T-helper 1 cell (primary cell): ENCODE measurements around the gene ALKBH7.
A peak's percentile ranks its signal among the peaks of the same experiment; 100 is the strongest.

Experiments used
- DNase-seq, 5 donors: peaks; one replicate each; pipeline ENCODE4 v3.0.0-alpha.2; 2012 to 2020

ALKBH7 gene

DNA sequence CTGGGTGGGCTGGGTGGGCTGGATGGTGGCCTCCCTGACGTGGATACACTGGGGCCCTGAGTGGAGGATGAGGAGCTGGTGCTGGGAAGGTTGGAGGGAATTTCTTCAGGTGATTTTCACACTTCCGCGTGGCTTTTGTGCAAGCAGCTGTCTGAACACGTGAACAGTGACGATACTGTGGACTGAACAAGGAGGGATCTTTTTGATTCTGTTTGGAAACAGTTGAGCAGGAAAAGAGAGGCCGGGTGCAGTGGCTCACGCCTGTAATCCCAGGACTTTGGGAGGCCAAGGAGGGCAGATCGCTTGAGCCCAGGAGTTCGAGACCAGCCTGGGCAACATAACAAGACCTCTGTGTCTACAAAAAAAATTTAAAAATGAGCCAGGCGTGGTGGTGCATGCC, 29.5 kb downstream of the ALKBH7 start:
- no peak for DNase-seq

DNA sequence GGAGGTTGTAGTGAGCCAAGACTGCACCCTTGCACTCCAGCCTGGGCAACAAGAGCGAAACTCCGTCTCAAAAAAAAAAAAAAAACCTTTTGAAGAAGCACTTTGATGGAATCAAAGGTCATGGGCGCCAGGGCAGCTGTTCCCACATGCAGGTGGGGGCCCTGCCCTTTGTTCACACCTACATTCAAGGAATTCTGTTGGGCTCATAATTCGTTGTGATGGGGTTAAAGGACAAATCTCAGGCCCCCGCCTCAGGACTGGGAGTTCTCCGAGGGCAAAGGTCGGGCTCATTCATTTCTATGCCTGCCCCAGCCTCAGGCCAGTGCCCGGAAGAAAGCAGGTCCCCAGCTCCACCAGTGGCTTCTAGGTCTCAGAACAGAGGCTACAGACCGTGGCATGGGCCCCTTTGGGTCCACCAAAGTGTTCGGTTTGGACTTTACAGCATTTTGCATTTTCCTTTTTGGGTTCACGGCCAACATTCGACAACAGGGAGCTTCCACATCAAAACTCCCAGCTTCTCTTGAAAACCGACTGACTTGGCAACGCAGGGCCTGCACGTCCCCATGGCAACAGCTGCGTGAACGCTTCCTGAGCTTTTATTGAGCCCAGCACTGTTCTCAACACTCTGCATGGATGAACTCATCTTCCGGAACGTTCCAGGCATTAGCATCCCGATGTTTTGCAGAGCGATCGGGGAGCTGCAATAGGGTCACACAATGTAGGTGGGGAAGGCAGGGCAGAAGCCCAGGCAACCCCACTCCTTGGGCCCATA, 30.4 kb downstream of the ALKBH7 start:
- no peak for DNase-seq

DNA sequence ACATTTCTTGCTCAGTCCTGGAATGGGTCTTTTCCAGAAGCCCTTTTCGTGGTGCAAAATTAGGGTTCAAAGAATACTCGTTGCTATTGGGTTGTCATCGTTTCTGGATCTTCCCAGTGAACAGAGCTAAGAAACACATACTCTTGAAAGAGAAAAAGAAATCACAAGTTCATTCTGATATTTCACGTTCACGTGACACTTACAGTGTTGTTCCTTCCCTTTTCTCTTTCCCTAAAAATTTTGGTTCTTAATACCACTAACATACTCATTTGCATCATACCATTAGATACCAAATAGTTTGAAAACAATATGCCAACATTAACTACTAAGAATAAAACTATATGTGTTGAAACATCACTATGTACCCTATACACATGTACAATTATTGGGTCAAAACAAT, 33.8 kb downstream of the ALKBH7 start:
- no peak for DNase-seq

DNA sequence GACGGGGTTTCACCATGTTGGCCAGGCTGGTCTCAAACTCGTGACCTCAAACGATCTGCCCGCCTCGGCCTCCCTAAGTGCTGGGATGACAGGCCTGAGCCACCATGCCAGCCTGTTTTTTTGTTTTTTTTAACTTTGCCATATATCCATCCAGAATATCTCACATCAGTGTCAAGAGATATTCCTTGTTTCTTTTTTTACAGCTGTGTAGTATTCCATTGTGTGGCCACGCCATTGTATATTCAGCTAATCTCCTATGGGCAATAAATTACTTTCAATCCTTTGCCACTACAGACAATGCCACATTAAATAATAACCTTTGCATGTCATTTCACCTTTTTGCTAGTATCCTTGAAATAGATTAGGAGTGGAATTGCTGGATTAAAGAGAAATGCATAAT, 36.8 kb downstream of the ALKBH7 start:
- no peak for DNase-seq

DNA sequence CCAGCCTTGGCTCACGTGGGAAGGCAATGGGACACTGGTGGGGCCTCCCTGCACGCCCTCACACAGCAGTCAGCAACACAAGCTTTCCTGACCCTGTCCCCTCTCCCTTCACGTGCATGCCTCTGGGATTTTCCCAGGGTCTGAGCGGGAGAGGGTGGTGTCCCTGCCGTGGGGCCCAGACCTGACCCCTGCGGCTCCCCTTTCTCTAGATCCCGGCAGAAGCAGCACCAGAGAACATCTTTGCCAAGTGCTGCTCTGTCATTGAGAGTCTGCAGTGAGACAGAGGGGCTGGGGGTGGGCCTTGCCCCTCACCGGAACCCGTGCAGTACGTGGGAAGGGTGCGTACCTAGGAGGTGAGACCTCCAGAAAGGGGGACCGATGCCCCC, 39.5 kb downstream of the ALKBH7 start:
- DNase-seq = no peak

DNA sequence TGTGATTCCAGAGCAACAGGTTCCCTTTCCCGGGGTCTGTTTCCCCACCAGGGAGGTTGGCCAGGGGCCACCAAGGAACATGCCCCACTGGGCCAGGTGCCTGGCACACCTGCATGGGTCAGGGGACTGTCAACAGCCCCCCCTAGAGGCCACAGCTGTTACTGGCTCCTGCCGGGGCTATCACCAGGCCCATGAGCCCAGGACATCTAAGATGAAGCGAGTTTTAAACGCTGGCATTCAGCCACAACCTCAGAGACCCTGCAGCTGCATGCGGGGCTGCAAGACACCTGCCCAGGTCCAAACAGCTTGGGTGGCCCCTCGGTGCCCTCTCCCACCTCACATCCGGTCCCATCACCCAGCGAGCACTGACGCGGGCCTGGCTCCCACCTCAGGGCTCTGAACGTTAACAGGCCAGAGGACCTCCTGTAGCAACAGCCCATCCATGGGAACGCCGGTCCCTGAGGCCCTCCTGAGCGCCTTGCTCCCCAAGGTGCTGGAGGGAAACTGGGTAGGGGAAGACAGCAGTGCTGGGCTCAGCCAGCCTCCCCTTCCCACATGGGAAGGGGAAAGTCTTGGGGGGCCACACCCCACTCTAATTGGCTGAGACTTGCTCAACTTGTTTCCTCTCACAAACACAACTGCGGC, 40.0 kb downstream of the ALKBH7 start:
- peak in 3 of 5 donors; percentile 27 to 45 (median 36) for DNase-seq

DNA sequence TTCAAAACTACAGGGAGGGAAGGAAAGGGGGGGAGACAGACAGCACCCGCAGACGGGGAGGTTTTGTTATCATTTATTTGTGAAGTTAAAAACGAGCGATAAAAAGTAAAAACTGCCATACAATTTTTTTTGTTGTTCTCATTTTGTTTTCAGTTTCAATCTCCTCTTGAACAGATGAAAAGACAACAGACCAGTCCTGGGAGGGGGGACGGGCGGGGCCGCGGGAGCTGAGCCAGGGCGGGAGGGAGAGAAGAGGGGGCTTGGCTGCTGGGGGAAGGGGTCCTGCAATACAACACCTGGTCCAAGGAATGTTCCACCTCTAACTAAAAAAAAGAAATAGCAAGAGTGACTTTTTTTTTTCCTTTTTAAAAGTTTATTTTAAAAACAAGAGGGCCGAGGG, 40.7 kb downstream of the ALKBH7 start:
- DNase-seq = no peak

DNA sequence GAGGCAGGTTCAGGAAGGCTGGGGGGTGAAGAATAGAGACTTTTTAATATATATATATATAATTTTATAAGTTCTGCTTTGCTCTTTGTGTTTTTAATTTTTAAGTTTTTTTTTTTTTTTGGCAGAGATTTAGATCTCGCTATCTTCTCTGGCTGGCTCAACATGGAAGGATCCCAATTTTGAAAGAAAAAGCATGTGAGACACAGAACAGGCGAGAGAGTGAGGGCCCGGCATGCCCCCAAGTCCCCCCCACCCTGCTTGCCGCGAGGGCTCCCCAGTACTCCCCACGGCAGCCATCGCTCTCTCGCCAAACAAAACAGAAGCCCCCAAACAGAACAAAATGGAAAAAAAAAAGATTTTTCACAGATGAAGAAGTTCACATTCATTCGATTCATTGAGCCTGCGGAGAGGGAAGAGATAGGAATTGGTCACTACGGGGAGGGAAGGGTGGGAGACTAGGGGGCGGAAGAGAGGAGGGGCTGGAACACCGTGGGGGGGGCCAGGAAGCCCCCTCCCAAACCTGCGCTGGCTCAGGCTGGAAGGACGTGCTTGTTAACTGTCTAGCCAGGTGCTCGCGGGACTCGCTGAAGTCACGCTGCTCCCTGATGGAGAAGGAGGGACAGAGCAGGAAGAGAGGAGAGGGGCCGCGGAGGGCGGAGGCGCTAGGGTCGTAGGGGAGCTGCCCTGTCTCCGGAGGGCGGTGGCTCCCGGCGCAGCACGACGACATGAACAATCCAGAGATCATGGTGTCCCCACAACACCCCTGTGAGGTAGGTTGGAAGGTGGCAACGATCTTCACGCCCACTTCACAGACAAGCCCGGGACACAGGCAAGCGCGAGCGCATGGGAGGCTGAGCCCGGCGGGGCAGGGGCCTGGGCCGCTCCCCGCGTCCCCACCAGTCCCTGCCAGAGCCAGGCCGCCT, 41.4 kb downstream of the ALKBH7 start:
- no peak for DNase-seq

DNA sequence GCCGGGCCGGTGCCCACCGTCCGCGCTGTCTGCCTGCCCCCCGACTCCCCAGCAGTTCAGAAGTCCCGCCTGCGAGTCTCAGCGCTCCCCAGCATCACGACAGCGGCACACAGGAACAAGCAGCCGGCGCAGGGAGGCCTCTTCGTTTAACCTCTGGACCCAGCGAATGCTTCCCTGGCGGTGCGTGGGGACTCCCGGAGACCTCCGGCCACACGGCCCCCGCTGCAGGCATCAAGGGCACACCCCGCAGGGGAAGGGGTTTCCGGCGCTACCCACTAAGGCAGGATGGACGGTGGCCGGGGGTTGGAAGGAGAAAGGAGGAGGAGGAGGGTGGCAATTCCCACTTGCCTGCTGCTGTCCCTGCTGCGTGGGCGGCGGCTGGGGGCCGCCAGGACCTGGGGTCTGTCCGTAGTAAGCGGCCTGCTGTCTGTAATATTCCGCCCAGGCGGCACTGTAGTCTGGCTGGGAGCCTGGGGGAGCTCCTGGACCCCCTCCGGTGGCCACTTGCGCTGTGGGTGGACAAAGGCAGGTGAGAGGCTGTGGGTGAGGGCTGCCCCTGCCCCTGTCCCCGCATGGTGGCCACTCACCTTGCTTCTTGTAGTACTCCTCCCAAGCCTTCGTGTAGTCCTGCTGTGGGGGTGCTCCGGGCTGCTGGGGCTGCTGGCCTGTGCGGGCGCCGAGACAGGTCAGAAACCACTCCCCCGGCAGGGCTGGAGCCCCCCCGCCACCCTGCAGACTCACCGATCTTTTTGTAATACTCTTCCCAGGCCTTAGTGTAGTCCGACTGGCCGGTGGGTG, 42.4 kb downstream of the ALKBH7 start:
- no peak for DNase-seq

DNA sequence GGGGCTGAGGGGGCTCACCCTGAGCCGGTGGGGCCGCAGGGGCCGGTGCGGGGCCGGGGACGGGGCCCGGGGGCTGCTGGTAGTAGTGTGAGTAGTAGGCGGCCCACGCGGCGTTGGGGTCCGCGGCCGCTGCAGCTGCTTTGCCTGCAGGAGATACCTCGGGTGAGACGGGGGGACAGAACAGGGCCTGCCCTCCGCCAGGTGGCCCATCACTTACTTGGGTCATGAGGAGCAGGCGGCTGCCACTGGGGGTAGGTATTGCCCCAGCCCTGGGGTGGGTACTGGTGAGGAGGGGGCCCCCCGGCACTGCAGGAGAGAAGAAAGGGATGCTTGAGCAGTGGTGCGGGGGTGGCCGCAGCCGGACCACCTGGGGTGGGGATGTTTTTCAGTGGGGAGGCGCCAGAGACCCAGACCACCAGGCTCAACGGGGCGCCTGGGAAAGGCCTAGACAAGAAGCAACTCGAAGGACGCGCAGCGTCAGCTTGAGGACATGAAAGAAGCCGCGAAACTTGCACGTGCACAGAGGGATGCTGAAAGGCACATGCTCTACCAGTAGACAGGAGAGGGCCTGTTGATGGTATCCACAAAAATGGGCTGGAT, 43.1 kb downstream of the ALKBH7 start:
- DNase-seq = no peak

DNA sequence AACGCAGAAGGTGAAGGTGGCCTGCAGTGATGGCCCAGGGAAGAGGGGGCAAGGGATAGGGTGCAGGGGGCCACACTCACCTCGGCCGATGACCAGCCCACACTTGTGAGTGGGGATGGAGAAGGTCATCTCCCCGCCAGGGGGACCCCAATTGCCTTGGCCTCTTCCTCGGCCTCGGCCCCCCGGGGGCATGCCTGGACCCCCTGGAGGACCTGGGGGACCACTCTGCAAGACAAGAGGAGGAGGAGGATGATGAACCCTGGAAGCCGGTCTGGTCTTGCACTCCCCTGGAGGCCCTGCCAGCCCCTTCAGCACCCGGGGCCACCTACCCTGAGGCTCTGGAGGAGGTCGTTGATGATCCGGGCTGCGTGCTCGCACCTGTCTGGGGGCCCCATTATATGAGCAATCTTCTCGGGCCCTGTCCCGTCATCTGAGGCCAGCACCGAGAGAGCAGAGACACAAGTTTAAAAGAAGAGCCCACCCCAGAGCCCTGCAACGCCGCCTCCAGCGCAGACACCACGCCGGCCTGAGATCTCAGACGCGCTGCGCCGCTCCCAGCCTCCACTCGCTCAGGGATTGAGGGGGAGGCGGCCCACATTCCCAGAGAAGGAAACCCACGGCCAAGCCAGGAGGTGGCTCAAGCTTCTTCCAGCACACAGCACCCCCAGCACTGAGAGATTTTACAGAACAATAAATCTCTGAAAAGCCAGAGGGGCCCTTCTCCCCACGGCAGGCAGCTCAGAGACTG, 44.2 kb downstream of the ALKBH7 start:
- no peak for DNase-seq

DNA sequence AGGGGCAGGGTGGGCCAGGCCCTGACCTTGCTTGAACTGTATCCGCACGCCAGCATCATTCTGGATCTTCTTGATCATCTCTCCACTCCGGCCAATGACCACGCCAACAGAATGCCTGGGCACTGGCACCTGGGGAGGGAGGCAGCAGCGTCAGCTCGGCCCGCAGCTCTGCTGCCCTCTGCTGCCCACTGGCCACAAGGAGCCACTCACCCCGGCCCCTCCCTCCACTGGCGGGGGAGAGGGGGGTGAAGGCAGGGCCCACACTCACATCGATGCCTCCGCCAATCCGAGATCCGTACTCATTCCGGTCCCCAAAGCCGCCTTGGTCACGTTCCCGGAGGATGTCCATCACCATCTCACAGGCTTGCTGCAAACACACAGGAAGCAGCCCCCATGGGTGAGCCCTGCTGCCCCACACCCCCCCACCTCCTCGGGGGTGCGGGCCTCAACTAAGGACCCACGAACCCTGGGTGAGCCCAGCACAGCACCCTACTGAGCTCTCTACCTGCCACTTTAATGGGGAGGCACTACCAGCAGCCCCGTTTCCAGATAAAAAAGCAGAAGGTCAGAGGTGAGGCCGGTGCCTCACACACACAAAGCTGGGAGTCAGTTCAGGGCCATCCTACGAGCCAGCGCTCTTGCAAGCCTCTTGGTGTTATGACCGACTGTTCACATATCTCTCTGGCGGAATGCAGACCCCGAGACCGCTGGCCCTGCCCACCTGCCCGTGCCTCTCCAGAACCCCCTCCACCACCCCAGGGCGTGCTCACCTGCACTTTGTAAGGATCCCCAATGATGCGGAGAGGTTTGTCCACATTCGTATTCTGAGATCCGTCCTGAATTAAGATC, 45.3 kb downstream of the ALKBH7 start:
- DNase-seq = no peak

DNA sequence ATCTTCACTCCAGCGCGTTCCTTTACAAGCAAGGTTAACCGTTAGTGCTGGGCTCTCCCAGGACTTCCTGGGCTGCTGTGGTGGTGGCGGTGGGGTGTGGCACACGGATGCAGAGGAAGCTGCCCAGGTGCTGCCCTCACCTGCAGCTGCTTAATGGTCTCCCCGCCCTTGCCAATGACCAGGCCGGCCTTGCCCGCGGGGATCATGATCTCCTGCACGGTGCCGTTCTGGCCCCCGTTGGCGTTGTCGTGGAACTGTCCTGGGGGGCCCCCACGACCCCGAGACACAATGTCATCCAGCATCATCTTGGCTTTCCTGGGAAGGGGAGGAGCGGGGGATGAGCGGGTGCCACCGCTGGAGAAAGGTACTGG, 46.0 kb downstream of the ALKBH7 start:
- no peak for DNase-seq

DNA sequence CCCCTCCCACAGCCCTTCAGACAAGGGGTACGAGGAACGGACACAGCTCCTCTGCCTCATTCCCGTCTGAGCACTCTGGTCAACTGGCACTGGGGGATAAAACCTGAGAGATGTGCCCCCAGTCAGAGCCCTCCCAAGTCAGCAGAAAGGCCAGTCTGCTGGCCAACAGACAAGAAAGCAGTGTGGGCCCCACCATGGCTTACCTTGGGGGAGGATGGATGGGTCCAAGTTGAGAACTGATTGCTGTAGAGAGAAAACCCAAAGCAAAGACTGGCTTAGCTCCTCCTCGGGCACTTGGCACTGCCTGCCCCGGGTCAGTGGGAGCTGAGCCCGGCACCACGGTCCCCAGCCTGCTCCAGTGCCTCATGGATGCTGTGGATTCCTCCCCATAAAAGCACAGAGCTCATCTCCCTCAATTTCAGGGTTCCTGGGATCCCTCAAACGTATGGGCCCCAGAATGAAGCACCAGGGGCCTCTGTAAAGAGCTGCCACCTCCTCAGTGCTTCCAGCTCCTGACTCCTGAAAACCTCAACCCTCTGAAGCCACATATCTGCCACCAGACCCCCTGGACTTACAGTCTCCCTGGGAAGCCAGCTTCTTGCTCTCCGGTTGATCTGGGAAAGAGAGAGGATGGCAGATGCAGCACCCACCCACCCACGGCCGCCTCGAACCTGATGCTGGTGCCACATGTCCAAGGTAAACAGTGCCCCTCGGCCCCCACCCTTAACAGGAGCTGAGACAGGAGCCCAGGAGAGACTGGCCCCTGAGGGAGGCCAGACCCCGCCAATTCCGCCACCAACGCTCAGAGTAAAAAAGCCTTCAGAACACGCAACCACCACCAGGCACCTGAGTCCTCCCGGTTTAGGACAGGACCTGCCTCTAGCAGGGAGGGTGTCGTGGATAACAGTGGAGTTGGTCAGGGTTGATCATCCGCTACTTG, 48.8 kb downstream of the ALKBH7 start:
- no peak for DNase-seq

DNA sequence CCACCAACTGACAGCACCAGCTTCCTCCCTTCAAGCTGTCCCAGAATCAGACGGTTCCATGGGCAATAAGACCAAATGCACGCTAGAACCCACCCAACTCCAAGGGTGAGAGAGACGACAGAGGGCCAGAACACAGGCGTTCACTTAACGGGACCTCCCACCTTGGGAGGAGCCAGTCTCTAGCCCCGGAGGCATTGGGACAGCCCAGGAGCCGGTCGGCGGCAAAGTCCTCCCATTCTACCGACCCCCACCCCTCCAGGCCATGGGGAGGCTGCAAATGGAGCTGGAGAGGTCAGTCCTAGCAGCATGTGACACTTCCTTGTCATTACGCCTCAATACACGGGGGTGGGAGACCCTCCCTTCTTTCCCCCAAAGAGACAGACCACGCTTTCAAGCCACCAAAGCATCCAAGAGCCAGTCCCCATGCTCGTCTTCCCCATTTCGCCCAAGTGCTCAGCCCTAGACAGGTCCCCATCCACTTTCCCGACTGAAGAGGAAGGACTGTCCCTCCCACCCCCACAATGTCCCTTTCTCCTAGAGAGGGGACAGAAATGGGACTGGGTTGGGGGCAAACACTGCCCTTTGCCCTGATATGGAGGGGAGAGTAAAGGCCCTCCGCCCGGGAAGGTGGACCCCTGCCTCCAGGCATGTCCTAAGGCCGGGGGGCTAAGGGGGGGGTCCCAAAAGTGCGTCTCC, 51.1 kb downstream of the ALKBH7 start:
- DNase-seq = peak in 1 of 5 donors; percentile 34

DNA sequence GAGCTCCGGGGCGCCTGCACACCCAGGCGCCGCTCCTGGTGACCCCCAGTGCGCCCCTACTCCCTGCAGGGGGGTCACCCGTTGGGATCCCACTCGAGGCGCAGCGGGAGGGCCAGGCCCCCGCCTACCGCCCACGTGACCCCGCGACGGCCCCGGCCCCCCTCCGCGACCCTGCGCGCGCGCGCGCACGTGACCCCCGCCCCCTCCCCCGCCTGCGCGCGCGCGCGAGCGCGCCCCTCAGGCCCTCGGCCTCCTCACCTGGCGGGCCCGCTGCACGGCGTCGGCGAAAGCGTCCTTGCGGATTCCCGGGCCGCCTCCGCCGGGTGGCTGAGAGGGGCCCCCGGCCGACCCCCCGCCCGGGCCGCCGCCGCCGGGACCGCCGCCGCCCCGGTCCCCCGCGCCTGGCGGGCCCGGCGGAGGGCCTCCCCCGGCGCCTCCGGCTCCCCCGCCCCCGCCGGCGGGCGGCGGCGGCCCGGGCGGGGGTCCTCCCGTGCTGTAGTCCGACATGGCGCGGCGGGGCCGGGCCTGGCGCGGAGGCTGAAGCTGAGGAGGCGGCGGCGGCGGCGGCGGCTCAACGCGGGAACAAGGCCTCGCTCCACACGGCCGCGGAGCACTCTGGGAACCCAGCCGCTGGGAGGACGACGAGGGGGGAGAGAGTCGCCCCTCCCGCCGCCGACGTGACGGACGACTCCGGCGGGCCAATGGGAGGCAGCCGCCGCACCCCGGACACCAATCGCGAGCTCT, 51.8 kb downstream of the ALKBH7 start, which contains the start of gene KHSRP:
KHSRP (minus strand) TSS at position 617 of the 744 bp plus-strand sequence; CDS start at position 507, 110 bp downstream.
- peak in 1 of 5 donors; percentile 47 for DNase-seq
